Esophagus squamous epithelium (tissue), 4 donors: ENCODE measurements around the gene UVSSA.

Experiments used
- CTCF ChIP-seq, 6 experiments: fragments of 450-650 bp in 4 of 6; fragments of 200-600 bp in 2 of 6; sonication (generic) in 2 of 6; IDR thresholded peaks; one replicate each; pipeline ENCODE4 v1.5.1; 2016 to 2019; ENCODE audit warnings: antibody characterized with exemption in 6 of 6, mild to moderate bottlenecking in 4 of 6, moderate library complexity in 4 of 6
- POLR2A ChIP-seq, 4 donors: fragments of 450-650 bp; IDR thresholded peaks; one replicate each; pipeline ENCODE4 v1.6.1; 2017; ENCODE audit warnings: antibody characterized with exemption in 4 of 4, mild to moderate bottlenecking in 4 of 4, moderate library complexity in 3 of 4

GRCh38 chr4:1398681-1399507 is 51.9 kb downstream of the UVSSA start:
- no peak for TF ChIP-seq POLR2A (IDR thresholded peaks at IDR 0.05)
- no peak for TF ChIP-seq CTCF (IDR thresholded peaks at IDR 0.05)
